LNCaP clone FGC (cell line): ENCODE measurements around the gene YOD1.

Experiments
- DNase-seq: peaks from one replicate; pipeline ENCODE4 v3.0.0-alpha.2; 2011; ENCODE audit warnings: low read depth
- H3K4me3 ChIP-seq: 2 replicates; pipeline ENCODE4 v1.5.1; 2011; ENCODE audit warnings: mild to moderate bottlenecking, low read depth, low read length, control low read depth
- TF ChIP-seq, protein P1 (sequence below): IDR thresholded peaks from 2 replicates; pipeline ENCODE4 v1.5.1; 2012; ENCODE audit warnings: mild to moderate bottlenecking; ENCODE audit not compliant: control insufficient read depth, insufficient read depth; ENCODE audit errors: extremely low read depth

The YOD1 gene

GRCh38 chr1:207063014-207063413 is 12.0 kb upstream of the YOD1 start:
- TF ChIP-seq, protein P1, sequence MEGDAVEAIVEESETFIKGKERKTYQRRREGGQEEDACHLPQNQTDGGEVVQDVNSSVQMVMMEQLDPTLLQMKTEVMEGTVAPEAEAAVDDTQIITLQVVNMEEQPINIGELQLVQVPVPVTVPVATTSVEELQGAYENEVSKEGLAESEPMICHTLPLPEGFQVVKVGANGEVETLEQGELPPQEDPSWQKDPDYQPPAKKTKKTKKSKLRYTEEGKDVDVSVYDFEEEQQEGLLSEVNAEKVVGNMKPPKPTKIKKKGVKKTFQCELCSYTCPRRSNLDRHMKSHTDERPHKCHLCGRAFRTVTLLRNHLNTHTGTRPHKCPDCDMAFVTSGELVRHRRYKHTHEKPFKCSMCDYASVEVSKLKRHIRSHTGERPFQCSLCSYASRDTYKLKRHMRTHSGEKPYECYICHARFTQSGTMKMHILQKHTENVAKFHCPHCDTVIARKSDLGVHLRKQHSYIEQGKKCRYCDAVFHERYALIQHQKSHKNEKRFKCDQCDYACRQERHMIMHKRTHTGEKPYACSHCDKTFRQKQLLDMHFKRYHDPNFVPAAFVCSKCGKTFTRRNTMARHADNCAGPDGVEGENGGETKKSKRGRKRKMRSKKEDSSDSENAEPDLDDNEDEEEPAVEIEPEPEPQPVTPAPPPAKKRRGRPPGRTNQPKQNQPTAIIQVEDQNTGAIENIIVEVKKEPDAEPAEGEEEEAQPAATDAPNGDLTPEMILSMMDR, result no peak
- H3K4me3 ChIP-seq, result no peak overlapping the region
- no peak for DNase-seq

- DNase-seq, result no peak
- TF ChIP-seq, protein P1, result no peak
- no peak overlapping the region for H3K4me3 ChIP-seq
These were observed 11.1 kb upstream of the YOD1 start for GRCh38 chr1:207062058-207062457.

- no peak overlapping the region for H3K4me3 ChIP-seq
- TF ChIP-seq, protein P1, result no peak
- no peak for DNase-seq
These were observed 9.6 kb upstream of the YOD1 start for GRCh38 chr1:207060596-207060995.

GRCh38 chr1:207059881-207060280 is 8.9 kb upstream of the YOD1 start:
- H3K4me3 ChIP-seq, result no peak overlapping the region
- TF ChIP-seq, protein P1, result no peak

DNA sequence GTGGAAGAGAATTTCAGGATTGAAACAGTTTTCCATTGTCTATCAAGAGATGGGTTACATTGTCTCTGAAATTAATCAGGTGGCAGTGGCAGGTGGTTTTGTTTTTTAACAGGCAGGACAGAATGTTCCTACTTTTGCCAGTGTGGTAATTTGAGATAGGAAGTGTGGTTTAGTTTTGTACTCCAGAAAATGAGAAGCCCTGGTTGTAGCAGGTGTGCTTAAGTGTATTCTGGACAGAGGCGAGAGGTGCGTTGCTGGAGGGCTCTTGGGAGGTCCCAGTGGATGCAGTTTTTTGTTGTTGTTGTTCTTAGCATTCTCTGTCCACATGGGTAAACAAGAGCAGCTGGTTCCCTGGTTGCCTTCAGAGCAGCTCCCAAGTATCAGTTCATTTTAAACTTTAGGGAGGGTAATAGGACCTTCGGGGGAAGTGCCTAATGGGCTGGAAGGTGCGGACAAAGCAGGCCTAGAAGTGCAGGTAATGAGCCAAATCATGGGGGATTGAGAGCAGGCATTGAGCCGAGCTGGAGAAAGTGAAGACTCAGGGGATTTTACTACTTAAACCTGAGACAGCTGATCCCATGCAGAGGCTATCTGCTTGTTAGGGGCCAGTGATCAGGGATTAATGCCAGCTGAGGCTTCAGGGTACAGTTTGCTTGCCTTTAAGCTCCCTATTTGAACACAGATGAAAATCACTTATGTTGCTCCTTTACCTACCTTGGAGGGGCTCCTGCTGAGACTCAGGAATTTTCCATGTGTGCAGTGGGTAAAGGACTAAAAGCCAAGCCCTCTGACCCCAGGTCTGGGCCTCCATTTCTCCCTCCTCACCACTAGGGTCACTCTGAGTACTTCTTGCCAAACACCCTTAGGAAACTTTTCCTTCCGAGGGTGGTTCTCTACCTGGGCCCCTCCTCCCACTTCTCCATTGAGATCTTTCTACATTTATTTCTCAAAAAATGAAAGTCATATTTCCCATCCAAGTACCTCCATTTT is 8.2 kb upstream of the YOD1 start:
- TF ChIP-seq, protein P1, result no peak
- no peak for DNase-seq
- H3K4me3 ChIP-seq, result no peak overlapping the region

More at GRCh38 chr1:207059881-207060280, 8.9 kb upstream of the YOD1 start:
- no peak for DNase-seq

DNA sequence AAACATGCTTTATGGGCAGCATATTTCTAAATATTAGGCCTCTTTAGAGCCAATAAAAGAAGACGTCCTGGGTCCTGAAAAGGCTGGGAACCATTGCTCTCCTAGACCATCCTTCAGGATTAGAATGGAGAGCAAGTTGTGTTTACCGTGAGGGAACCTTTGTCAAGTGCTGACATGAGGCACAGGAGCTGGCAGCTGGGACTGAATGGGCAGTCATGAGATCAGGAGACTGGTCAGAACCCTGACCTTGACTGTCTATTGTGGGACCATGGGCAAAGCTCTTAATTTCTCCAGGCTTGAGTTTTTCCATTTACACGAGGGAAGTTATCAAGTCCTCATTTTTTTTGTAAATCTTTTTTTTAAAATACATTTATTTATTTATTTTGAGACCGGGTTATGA is 7.2 kb upstream of the YOD1 start:
- no peak for DNase-seq
- TF ChIP-seq, protein P1, result no peak
- H3K4me3 ChIP-seq, result no peak overlapping the region
